Measurements from ENCODE around the gene PDPK1.

DNA sequence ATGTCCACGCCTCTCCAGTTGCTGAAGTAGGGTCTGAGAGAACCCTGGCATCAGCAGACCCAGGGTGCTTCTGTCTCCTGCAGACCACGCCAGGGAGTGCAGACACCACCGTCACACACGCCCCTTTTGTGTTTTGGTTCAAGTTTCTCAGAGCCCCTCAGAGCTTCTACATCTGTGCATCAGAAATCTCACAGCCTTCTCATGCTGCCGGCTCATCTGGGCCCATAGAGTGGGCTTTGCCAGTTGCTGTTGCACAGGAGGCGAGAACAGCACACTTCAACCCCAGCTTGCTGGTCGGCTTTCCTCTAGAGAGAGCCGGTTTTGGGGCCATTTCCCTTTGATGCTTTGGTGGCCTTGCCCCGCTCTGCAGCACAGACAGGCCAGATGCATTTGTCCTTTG is 60.9 kb downstream of the PDPK1 start:
- TF ChIP-seq, protein P1, sequence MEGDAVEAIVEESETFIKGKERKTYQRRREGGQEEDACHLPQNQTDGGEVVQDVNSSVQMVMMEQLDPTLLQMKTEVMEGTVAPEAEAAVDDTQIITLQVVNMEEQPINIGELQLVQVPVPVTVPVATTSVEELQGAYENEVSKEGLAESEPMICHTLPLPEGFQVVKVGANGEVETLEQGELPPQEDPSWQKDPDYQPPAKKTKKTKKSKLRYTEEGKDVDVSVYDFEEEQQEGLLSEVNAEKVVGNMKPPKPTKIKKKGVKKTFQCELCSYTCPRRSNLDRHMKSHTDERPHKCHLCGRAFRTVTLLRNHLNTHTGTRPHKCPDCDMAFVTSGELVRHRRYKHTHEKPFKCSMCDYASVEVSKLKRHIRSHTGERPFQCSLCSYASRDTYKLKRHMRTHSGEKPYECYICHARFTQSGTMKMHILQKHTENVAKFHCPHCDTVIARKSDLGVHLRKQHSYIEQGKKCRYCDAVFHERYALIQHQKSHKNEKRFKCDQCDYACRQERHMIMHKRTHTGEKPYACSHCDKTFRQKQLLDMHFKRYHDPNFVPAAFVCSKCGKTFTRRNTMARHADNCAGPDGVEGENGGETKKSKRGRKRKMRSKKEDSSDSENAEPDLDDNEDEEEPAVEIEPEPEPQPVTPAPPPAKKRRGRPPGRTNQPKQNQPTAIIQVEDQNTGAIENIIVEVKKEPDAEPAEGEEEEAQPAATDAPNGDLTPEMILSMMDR (conservative IDR thresholded peaks at IDR 0.05 in 1 of 2, IDR thresholded peaks at IDR 0.05 in 1 of 2; ENCODE audit: extremely low read depth in 1 of 2, insufficient read depth in 1 of 2, low read depth in 1 of 2, low read length in 2 of 2) = no peak
- TF ChIP-seq EZH2 (IDR thresholded peaks at IDR 0.05; ENCODE audit: borderline replicate concordance, low read length) = no peak

Data from mammary epithelial cell (primary cell).